KG1 (cell line): ENCODE results near the gene AMD1.
A peak's percentile ranks its signal among the peaks of the same experiment; 100 is the strongest.
"Not testable (repeated sequence)": the region's sequence is repeated elsewhere in the genome, so short reads cannot be mapped to it uniquely, and the experiment has no call there.

ENCODE experiments used
- DNase-seq: peaks from one replicate; lab custom pipeline; 2025; lab: John Stamatoyannopoulos, UW

AMD1 gene

GRCh38 chr6:110873981-110874879 is at the start of gene AMD1:
Gene AMD1, plus strand, starts transcription at chr6:110874785. Its CDS starts 321 bp downstream, at chr6:110875106.
- peak; percentile 94 for DNase-seq

DNA sequence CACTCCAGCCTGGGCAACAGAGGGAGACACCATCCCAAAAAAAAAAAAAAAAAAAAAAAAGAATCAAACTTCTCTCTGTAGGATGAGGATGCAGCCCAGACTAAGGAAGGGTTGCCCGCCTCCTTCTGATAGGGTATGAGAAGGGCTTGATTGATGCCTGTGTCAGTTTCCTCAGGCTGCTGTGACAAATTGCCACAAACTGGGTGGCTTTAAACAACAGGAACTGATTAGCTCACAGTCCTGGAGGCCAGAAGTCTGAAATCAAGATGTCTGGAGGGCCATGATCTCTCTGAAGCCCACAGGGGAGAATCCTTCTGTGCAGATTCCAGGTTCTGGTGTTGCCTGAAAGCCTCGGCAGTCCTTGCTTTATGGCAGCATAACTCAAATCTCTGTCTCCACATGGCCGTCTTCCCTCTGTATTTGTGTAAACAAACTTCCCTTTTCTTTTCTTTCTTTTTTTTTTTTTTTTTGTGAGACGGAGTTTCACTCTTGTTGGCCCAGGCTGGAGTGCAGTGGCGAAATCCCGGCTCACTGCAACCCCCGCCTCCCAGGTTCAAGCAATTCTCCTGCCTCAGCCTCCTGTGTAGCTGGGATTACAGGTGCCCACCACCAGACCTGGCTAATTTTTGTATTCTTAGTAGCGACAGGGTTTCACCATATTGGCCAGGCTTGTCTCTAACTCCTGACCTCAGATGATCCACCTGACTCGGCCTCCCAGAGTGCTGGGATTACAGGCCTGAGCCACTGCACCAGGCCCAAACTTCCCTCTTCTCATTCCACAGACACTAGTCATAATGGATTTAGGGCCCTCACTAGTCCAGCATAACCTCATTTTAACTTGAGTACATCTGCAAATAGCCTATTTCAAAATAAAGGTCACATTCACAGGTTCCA is 48.1 kb upstream of the AMD1 start:
- DNase-seq = no peak

GRCh38 chr6:110828396-110828795 is 46.2 kb upstream of the AMD1 start:
- DNase-seq = no peak

DNA sequence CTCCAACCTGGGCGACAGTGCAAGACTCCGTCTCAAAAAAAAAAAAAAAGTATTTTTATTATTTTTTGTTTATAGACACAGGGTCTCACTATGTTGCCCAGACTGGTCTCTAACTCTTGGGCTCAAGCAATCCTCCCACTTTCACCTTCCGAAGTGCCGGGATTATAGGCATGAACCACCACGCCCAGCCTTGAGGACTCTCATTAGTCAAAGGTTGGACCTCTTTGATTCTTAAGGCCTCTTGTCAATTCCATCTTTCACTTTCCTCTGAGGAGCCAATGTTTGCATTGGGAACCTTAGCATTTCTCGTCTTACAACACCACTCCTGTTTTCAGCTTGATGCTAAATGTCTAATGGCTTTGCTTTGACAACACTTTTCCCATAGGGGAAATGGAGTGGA is 43.2 kb upstream of the AMD1 start:
- no peak for DNase-seq

GRCh38 chr6:110833831-110834230 is 40.8 kb upstream of the AMD1 start:
- no peak for DNase-seq

GRCh38 chr6:110835751-110836150 is 38.8 kb upstream of the AMD1 start:
- not testable (repeated sequence) for DNase-seq

DNA sequence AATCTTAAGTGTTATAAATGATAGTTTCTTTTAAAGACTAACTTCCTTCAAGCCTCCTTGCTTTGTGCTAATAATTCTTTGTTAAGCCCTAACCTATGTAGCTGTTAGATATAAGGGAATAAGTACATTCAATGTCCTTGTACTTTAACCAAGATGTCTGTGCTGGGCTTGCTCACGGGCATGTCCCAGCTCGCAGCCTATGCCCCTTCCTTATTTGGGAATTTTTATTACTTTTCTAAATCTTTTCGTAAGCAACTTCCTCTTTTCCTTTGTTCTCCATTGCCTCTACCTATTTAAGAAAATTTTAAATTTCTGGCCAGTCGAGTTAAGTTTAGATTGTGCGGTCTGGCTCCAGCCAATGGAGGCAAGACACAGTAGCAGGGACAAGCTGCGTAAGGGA is 33.3 kb upstream of the AMD1 start:
- no peak for DNase-seq

- no peak for DNase-seq
Measured at GRCh38 chr6:110849781-110850180, 24.8 kb upstream of the AMD1 start.

- DNase-seq = no peak
Measured at GRCh38 chr6:110852773-110853172, 21.8 kb upstream of the AMD1 start.

GRCh38 chr6:110853754-110854477 is 20.7 kb upstream of the AMD1 start:
- DNase-seq = no peak

GRCh38 chr6:110856296-110856695 is 18.3 kb upstream of the AMD1 start:
- DNase-seq = no peak

GRCh38 chr6:110858016-110858415 is 16.6 kb upstream of the AMD1 start:
- DNase-seq = no peak

GRCh38 chr6:110858562-110859214 is 15.9 kb upstream of the AMD1 start:
- no peak for DNase-seq

- peak; percentile 35 for DNase-seq
Measured at GRCh38 chr6:110859335-110859792, 15.2 kb upstream of the AMD1 start.

GRCh38 chr6:110864824-110865223 is 9.8 kb upstream of the AMD1 start:
- no peak for DNase-seq

DNA sequence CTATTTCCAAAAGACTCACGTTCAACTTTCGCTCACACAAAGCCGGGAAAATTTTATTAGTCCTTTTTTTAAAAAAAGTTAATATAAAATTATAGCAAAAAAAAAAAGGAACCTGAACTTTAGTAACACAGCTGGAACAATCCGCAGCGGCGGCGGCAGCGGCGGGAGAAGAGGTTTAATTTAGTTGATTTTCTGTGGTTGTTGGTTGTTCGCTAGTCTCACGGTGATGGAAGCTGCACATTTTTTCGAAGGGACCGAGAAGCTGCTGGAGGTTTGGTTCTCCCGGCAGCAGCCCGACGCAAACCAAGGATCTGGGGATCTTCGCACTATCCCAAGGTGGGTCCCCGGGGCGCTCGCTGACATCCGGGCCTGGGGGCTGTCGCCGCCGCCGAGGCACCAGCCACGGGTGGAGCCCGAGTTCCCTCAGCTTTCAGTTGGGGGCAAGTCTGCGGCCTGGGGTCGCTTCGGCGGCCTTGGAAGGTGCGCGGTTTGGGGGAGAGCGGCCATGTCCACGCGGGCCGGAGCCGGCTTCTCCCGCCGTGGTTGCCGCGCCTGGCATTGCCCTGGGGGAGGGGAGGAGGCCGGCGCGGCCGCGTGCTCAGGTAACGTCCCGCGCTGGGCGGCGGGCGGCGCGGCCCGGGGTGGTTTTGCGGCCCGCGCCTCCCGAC is 429 bp downstream of the AMD1 start:
- no peak for DNase-seq

DNA sequence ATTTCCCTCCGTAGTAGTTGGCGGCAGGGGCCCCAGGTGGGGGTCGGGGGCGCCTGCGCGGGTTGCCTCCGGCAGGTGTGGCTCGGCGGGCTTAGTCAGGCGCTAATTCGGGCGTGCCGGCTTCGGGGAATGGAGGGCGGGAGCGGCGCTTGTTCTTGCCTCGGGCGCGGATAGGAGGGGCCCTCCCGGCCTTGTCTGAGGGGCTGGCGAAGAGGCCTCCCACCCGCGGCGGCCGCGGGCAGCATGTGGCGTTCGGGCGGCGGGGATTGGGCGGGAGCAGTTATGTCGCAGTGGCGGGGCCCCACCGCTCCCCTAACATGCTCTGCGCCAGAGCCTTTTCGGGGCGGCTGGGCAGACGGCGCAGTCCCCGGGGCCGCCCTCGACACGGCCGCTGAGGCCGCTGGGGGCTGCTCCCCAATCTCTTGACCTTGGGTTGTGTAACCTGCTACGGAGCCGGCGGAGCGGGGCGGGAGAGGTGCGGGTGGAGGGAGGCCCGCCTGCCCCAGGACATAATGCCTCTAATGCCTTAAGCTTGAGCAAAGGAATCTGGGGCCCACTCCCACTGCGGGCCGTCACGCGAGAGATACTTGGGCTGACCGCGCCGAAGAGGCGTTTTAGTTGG is 1.1 kb downstream of the AMD1 start:
- DNase-seq = no peak

DNA sequence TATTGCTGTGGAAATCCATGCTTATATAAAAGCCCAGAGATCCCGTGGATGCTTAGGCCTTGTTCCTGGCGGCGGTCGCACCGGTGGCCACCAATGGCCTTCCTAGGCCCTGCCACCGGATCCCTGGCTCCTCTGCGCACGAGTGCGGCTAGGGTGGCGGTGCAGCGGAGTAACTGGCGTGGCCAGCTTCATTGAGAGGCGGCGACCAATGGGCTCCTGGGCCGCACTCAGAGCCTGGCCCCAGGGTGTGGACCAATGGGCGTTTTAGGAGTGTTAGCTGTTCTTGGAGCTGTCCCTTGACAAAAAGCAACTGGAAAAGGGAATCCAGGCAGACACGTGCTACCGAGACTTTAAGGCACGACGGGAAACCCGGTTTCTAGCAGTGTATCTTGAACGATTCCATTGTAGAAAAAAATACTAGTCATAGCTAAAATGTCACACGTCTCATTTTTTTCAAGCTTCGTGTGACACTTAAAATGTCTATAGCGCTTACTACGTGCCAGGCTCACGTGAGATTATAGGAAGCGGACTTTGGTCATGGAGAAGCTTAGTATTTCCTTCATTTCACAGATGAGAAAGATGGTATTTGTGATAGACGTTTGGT is 1.7 kb downstream of the AMD1 start:
- DNase-seq = peak; percentile 67

- DNase-seq = peak; percentile 67
Measured at GRCh38 chr6:110876806-110877564, 2.4 kb downstream of the AMD1 start.
